HK-2 (cell line): ENCODE measurements around the gene EML4.
"Not testable (repeated sequence)": the region's sequence is repeated elsewhere in the genome, so short reads cannot be mapped to it uniquely, and the experiment has no call there.

Source experiments
- DNase-seq: peaks from one replicate; pipeline ENCODE4 v3.0.0-alpha.2; 2018; ENCODE audit not compliant: unreplicated experiment

EML4 gene

DNA sequence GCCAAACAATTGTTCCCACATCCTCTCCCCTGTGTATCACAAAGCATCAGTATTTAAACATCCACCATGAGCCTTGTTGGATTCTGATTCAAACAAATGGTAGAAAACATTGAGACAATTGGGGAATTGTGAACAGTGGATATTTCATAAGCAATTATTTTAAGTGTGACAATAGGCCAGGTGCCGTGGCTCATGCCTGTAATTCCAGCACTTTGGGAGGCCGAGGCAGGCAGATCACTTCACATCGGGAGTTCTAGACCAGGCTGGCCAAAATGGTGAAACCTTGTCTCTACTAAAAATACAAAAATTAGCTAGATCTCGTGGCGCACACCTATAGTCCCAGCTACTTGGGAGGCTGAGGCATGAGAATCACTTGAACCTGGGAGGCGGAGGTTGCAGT, 165.7 kb downstream of the EML4 start:
- DNase-seq: not testable (repeated sequence)

DNA sequence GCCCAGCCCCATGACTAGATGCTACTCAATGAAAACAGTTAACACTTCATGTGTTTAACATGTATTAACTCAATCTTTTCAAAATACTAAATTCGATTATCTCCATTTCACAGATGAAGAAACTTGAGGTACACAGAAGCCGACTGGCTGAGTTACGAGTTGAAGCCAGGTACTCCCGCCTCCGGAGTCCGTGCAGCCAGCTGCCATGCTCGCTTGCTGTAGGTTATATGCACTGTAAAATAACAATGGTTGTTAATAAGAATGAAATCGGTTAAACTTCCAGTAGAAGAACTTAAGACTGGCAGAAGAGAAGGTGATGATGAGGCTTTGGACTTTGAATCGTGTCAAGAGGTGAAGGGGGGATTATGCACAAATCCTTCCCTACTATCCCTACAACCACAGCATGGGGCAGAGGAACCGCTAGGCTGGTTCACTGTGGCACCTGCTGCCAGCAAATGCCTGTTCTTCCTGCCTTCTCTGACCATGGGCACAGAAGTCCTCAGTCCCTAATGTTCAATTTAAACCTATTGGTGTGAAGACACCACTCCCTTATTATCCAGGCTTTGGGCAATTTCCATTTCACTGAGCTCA, 166.5 kb downstream of the EML4 start:
- DNase-seq: no peak

DNA sequence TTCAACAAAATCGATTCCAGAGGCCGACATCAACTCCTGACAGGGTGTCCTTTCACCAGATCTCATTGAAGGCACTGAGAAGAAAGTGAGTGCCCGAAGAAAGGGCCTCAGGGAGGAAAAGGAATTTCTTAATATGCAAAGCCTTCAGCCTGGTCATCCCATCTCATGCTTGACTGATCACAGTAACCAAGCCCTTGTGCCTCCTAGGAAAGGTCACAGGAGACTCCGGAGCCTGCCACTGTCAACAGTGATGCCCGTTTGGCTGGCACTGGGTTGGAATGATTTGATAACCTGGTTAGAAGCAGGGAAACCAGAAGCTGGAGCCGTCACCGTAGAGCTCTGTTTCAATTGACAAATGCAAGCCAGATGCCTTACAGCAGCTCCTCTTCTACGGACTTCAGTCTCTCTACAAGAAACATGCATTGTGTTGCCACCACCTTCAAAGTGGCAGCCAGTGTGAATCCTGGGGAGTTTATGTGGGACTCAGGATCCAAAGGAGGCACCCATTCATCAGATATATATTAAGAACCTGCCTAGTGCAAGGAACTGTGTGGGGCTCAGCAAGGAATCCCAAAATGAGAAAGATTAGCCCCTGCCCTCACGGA, 167.3 kb downstream of the EML4 start:
- no peak for DNase-seq

- no peak for DNase-seq
Measured at GRCh38 chr2:42337356-42337820, 168.2 kb downstream of the EML4 start.

DNA sequence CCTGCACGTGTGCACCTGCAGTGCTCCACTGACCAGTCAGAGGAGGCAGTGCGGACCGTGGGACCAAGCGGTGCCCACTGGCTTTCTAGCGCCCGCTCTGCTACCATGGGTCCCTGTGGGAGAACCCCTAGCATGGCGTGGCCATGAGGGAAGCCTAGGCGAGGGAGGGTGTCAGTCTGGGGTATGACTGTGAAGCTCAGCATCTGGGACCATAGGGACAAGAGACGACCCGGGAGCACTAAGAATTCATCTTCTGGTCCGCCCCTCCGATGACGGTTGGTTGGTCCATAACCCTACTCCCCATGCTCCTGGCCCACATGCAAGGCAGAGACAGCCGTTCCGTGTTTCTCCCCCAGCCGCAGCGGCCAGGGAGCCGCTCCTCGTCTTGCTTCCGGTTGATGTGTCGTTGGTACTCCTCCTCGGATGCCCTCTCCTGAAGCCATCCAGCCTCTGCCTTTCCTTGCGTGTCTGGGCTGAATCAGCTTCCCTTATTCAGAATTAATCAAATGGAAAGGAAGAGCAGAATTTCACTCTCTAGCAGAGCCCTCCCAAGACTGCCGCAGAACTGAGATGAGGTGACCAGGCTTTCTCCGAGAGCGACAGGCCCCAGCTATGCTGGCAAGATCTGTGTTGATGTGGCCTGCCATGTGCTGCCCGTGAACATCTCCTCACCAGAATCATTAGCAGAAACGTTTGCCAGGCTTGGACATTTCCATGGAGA, 168.9 kb downstream of the EML4 start:
- no peak for DNase-seq

- DNase-seq: no peak
Measured at GRCh38 chr2:42338567-42339190, 169.5 kb downstream of the EML4 start.

DNA sequence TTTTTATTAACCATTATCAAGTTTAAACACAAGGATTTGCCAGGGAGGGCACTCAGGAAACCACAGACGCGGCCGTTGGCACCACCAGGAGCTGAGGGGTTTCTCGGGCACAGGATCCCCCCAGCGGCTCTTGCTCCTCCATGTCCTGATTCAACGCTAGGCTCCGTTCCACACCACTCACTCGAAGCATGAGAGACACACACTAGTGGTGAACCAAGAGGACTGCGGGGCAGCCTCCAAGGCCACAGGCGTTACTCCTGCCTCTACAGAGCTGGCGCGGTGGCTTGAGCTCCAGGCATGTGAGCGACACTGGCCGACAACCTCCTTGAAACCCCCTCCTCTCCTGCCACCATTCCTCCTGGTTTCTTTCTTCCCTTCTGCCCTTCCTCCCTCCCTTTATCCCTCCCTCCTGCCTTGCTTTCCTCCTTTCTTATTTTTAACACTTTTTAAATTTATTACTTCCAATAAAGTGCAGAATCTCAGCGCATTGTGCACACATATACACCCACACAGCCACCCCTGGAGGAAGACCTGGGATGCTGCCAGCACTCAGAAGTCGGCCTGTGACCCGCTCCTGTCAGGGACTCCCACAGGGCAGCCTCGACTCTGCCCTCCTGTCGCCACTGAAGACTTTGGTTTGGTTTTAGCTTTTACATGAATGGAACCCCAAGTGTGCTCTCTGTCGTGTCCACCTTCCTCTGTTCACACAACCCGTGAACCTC, 170.2 kb downstream of the EML4 start:
- DNase-seq: no peak

DNA sequence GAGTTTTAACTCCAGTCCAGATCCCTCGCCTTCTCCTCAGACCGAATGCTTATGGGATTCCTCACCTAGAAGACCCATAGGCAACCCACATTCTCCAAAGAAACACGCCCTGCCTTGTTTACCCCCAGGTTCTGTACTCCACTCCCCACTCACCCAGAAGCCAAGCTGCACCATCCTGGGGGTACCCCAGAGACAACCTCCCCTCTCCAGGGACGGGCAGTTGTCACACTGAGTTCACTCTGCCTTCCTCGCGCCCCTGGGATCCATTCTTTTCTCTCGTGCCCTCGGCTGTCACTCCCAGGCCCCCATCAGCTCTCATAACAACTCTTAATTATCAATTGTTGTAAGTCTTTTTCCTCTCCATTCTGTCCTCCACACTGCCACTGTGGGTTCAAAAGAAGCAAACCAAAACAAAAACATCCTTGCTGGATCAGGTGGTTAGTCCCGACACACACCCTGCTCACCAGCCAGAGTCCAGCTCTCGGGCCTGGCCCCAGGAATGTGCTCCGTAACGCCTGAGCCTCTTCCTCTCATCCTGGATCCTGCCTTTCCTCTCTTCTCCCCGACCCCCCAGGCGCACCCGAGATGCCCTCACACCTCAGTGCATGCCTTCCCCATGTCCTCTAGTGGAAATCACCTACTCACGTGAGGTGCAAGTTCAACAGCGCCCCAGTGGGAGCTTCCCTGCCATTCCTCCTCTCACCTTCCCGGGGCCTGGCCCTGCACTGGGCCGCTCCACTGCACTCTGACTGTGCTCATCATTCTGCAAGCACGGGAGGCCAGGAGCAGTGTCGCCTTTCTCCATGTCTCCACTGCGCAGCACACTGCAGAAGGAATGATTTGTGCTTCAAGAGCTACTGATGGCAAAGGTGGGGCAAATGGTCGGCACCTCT, 171.1 kb downstream of the EML4 start:
- DNase-seq: no peak

DNA sequence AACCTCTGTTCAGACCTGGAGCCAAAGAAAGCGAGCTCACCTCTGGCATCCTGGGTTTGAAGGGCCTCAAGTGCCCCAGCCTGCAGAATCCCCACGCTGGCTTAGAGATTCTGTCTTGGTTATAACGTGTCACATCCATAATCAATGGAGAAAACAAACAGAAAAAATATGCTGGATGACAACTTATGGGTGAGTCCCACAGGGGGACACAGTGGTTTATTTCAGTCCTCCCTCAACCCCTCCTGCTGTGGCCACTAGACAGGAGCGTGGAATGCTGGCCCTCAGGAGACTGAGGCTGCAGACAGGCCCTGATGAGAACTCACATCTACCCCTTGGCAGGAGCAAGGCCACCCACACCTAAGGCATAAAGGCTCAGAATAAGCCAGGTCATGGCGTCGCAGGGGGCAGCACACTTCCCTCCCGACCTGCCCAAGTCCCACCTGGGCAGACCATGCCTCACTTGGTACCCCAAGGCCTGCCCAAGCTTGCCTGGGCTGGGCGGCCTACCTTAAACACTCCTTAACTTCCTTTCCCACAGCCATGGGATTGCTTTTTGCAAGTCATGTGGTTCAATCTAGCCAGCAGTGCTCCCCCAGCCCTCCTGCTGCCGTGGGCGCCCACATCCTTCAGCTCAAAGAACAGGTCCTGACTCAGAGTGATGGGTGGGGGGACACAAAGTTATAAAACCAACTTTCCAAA, 171.9 kb downstream of the EML4 start:
- DNase-seq: no peak

- DNase-seq: peak; percentile 65
Measured at GRCh38 chr2:42342061-42342794, 173.1 kb downstream of the EML4 start.

- DNase-seq: no peak
Measured at GRCh38 chr2:42342795-42343241, 173.7 kb downstream of the EML4 start.

- DNase-seq: no peak
Measured at GRCh38 chr2:42345986-42346385, 176.8 kb downstream of the EML4 start.

- not testable (repeated sequence) for DNase-seq
Measured at GRCh38 chr2:42346856-42347255, 177.7 kb downstream of the EML4 start.

DNA sequence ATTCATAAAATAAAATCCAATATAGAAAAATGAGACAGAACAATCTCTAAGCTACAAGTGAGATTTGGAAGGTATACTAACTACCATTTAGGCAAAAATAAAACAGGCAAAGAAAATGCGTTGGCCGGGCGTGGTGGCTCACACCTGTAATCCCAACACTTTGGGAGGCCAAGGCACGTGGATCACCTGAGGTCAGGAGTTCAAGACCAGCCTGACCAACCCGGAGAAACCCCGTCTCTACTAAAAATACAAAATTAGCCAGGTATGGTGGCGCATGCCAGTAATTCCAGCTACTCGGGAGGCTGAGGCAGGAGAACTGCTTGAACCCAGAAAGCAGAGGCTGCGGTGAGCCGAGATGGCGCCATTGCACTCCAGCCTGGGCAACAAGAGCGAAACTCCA, 178.4 kb downstream of the EML4 start:
- not testable (repeated sequence) for DNase-seq

GRCh38 chr2:42348113-42348805, 179.1 kb downstream of the EML4 start:
- no peak for DNase-seq

GRCh38 chr2:42350434-42351063, 181.4 kb downstream of the EML4 start:
- DNase-seq: no peak

- DNase-seq: no peak
Measured at GRCh38 chr2:42351864-42352263, 182.7 kb downstream of the EML4 start.

- no peak for DNase-seq
Measured at GRCh38 chr2:42353792-42354429, 184.8 kb downstream of the EML4 start.
